ENCODE data around the gene DOCK9. TPM values are rescaled to one million over a fixed set of nuclear protein-coding genes. Genes with fewer than 3 reads are reported as not detected.

DOCK9 gene
- polyA plus RNA-seq, 3 donors, result 0.01 TPM; not detected in 2

DNA sequence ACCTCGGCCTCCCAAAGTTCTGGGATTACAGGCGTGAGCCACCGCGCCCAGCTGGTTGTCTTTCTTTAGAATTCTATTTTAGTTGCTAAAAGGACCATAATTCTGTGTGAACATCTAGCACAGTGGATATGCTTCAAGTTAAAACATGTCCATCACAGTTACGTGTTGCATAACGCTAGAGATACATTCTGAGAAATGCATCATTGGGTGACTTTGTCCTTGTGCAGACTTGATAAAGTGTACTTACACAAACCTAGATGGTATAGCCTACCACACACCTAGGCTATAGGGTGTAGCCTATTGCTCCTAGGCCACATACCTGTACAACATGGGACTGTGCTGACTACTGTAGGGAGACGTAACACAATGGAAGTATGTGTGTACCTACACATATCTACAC, 35.4 kb downstream of the DOCK9 start:
- Mint-ChIP-seq H3K4me1 (peaks cover 3% of the 10 kb centered on the region), H3K27ac (no peak overlapping the region), H3K27me3 (ENCODE audit: low read depth in 3 of 3) (peaks cover 10 to 14% (median 12%) of the 10 kb centered on the region in 3 donors), H3K4me3 (no peak overlapping the region), H3K36me3 (no peaks in the 10 kb centered on the region), H3K9me3 (peaks cover 0 to 2% (median 0%) of the 10 kb centered on the region in 7 donors)
- no peaks in the 10 kb centered on the region for H3K36me3 ChIP-seq (replicated peaks in 1 of 2; ENCODE audit: control insufficient read depth in 1 of 2, insufficient read depth in 2 of 2, low read length in 2 of 2)
- H3K79me2 ChIP-seq (ENCODE audit: insufficient read depth, low read length), result no peaks in the 10 kb centered on the region
- H3K27me3 ChIP-seq (ENCODE audit: control insufficient read depth in 2 of 2, insufficient read depth in 2 of 2, low read length in 2 of 2), result peaks cover 0 to 3% of the 10 kb centered on the region in 2 donors
- no peak overlapping the region for H3K9ac ChIP-seq (ENCODE audit: insufficient read depth, low read length, poor library complexity, severe bottlenecking)
- no peak overlapping the region for H3K4me2 ChIP-seq (replicated peaks; ENCODE audit: extremely low read depth, low read length, poor library complexity, severe bottlenecking)
- no peaks in the 10 kb centered on the region for H3K9me3 ChIP-seq (replicated peaks in 1 of 2; ENCODE audit: control insufficient read depth in 1 of 2, insufficient read depth in 1 of 2, low read length in 2 of 2)
- TF ChIP-seq CTCF (IDR thresholded peaks at IDR 0.05), result no peak
- WGBS (ENCODE audit: insufficient coverage), result 100% methylated on average over 1 of the region's 7 CpGs
- intact Hi-C loops (cut with micrococcal nuclease), result no loop called here
- no peak overlapping the region for H3K27ac ChIP-seq (ENCODE audit: low read depth in 1 of 2, low read length in 2 of 2)
- no peak overlapping the region for H3K4me3 ChIP-seq (replicated peaks in 1 of 3; ENCODE audit: low read depth in 2 of 3, low read length in 3 of 3)
- H2AFZ ChIP-seq (ENCODE audit: insufficient read depth, low read depth, low read length, poor library complexity, severe bottlenecking), result no peak overlapping the region
- no peaks in the 10 kb centered on the region for H3K4me1 ChIP-seq (ENCODE audit: control insufficient read depth in 1 of 2, insufficient read depth in 2 of 2, low read length in 2 of 2)
- no peak for DNase-seq
- no peaks in the 10 kb centered on the region for H4K20me1 ChIP-seq (ENCODE audit: insufficient read depth, low read length)

DNA sequence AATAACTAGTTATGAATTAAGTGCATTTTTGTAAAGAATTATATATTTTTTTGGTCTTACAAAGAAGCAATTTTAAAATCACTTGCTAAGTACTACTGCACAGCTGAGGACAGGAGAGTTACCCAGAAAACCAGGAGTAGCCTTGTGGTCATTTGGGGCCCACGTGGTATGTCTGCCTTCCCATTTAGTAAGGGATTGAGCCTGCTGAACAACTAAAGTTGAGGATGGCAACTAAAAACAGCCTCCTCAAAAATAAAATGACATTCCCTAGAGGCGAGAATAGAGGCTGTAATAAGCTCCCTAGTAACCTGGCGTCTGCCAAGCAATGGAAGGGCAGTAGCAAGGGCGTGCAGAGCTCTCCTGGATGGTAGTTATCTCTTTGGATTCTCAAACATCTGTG, 36.3 kb downstream of the DOCK9 start:
- no peak overlapping the region for H3K4me2 ChIP-seq (replicated peaks; ENCODE audit: extremely low read depth, low read length, poor library complexity, severe bottlenecking)
- H3K9ac ChIP-seq (ENCODE audit: insufficient read depth, low read length, poor library complexity, severe bottlenecking), result no peak overlapping the region
- no peaks in the 10 kb centered on the region for H3K36me3 Mint-ChIP-seq
- no peaks in the 10 kb centered on the region for H3K79me2 ChIP-seq (ENCODE audit: insufficient read depth, low read length)
- no peak overlapping the region for H3K27ac Mint-ChIP-seq
- peaks cover 3% of the 10 kb centered on the region for H3K4me1 Mint-ChIP-seq
- no peak overlapping the region for H2AFZ ChIP-seq (ENCODE audit: insufficient read depth, low read depth, low read length, poor library complexity, severe bottlenecking)
- intact Hi-C loops (cut with micrococcal nuclease), result no loop called here
- no peak for TF ChIP-seq CTCF (IDR thresholded peaks at IDR 0.05)
- DNase-seq, result no peak
- peaks cover 0 to 3% of the 10 kb centered on the region in 2 donors for H3K27me3 ChIP-seq (ENCODE audit: control insufficient read depth in 2 of 2, insufficient read depth in 2 of 2, low read length in 2 of 2)
- H3K4me3 Mint-ChIP-seq, result no peak overlapping the region
- no peaks in the 10 kb centered on the region for H3K4me1 ChIP-seq (ENCODE audit: control insufficient read depth in 1 of 2, insufficient read depth in 2 of 2, low read length in 2 of 2)
- H3K4me3 ChIP-seq (replicated peaks in 1 of 3; ENCODE audit: low read depth in 2 of 3, low read length in 3 of 3), result no peak overlapping the region
- 89% methylated on average over 3 of the region's 4 CpGs for WGBS (ENCODE audit: insufficient coverage)
- no peaks in the 10 kb centered on the region for H3K36me3 ChIP-seq (replicated peaks in 1 of 2; ENCODE audit: control insufficient read depth in 1 of 2, insufficient read depth in 2 of 2, low read length in 2 of 2)
- H3K27me3 Mint-ChIP-seq (ENCODE audit: low read depth in 3 of 3), result peaks cover 7 to 14% (median 11%) of the 10 kb centered on the region in 3 donors
- no peaks in the 10 kb centered on the region for H4K20me1 ChIP-seq (ENCODE audit: insufficient read depth, low read length)
- H3K9me3 ChIP-seq (replicated peaks in 1 of 2; ENCODE audit: control insufficient read depth in 1 of 2, insufficient read depth in 1 of 2, low read length in 2 of 2), result no peaks in the 10 kb centered on the region
- peaks cover 0 to 2% (median 0%) of the 10 kb centered on the region in 7 donors for H3K9me3 Mint-ChIP-seq
- no peak overlapping the region for H3K27ac ChIP-seq (ENCODE audit: low read depth in 1 of 2, low read length in 2 of 2)

All from CD14-positive monocyte (primary cell).